SU-DHL-6 (cell line): ENCODE data around the gene NXNL1.

Source experiments
- CTCF ChIP-seq: fragments of 200-600 bp; sonication (generic); IDR thresholded peaks from one replicate; pipeline ENCODE4 v1.5.1; 2017; ENCODE audit warnings: antibody characterized with exemption, mild to moderate bottlenecking, low read length, moderate library complexity; ENCODE audit not compliant: insufficient read depth, poor library complexity, severe bottlenecking
- EZH2phosphoT487 ChIP-seq: fragments of 200-600 bp; sonication (generic), shearing (Covaris generic); conservative IDR thresholded peaks from 2 replicates; pipeline ENCODE4 v1.6.1; 2018; ENCODE audit warnings: mild to moderate bottlenecking, antibody characterized with exemption, low read length, moderate library complexity, mixed read lengths

GRCh38 chr19:17481986-17482385 is 21.3 kb upstream of the NXNL1 start:
- TF ChIP-seq CTCF (no peak), EZH2phosphoT487 (no peak)
